ENCODE data around the gene FXYD6.

- TF ChIP-seq POLR2AphosphoS5 (IDR thresholded peaks at IDR 0.05; ENCODE audit: low read depth) (no peak), CTCF (IDR thresholded peaks at IDR 0.05; ENCODE audit: insufficient read depth, low read length) (no peak)
Observed at GRCh38 chr11:117806846-117807245, 69.6 kb downstream of the FXYD6 start.
